ENCODE results near the gene NLE1. TPM values are rescaled to one million over a fixed set of nuclear protein-coding genes. Genes with fewer than 3 reads are reported as not detected.

The NLE1 gene
- total and polyA plus RNA-seq, 12 donors: 5.0 to 18.7 (median 11.8) TPM

DNA sequence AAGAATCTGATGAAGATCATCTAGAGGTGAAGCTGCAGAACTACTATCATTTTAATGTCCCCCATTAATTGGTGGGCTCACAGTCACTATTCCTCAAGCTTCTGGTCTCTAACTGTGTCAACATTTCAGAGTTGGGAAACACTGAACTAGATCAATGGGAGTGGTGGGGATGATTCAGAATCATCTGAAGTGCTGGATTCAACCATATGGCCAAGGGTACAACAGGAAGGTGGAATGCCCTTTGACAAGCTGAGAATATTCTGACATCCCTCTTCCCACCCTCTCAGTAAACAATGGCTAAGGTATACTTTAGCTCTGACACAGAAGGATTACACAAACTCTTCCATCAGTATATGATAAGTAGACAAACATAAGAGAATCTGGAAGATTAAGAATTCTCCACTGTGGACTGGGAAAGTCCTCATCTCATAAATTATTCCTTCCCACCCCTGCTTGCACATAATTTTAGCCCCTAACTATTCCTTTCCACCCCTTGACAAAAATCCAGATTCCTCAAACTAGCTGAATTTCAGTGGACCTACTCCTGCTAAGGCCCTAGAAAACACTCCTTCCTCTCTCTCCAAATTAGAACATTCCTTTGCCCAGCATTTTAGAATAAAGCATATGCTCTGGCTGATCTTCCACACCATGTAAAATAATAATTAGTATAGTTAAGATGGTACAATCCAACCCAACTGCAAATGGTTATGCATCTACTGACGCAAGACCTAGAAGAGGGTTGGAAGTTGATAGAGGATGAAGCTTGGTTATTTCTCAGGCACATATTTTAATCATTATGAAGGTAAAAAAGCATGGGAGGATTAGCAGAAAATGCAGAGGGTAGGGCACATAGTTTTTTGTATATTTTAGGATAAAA is 62.3 kb downstream of the NLE1 start:
- no peak for TF ChIP-seq POLR2A (IDR thresholded peaks at IDR 0.05)
- TF ChIP-seq, protein P1, sequence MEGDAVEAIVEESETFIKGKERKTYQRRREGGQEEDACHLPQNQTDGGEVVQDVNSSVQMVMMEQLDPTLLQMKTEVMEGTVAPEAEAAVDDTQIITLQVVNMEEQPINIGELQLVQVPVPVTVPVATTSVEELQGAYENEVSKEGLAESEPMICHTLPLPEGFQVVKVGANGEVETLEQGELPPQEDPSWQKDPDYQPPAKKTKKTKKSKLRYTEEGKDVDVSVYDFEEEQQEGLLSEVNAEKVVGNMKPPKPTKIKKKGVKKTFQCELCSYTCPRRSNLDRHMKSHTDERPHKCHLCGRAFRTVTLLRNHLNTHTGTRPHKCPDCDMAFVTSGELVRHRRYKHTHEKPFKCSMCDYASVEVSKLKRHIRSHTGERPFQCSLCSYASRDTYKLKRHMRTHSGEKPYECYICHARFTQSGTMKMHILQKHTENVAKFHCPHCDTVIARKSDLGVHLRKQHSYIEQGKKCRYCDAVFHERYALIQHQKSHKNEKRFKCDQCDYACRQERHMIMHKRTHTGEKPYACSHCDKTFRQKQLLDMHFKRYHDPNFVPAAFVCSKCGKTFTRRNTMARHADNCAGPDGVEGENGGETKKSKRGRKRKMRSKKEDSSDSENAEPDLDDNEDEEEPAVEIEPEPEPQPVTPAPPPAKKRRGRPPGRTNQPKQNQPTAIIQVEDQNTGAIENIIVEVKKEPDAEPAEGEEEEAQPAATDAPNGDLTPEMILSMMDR (IDR thresholded peaks at IDR 0.05): no peak
- Histone ChIP-seq H3K36me3 (replicated peaks in 1 of 2) (no peaks in the 10 kb centered on the region), H3K27me3 (no peaks in the 10 kb centered on the region), H3K4me3 (no peak overlapping the region), H3K27ac (no peak overlapping the region), H3K9me3 (replicated peaks in 1 of 3) (no peaks in the 10 kb centered on the region), H3K4me1 (replicated peaks in 1 of 2) (peaks cover 0 to 24% of the 10 kb centered on the region in 2 donors)
- WGBS, 4 donors: 98 to 100% (median 100%) methylated on average over 1 of the region's 1 CpG
- intact Hi-C loops (cut with DNase I): no loop called here
- DNase-seq: no peak

Small RNA genes within 50 kb of the gene (small RNA-seq; reads per million reads assigned to genes)
- 0 reads per million in 2 donors for gene RNU6-840P

Other genes starting within 250 kb of the NLE1 start
- 1 to 10 TPM; 2.1 to 6.5 (median 5.0) TPM for gene CCT6B, start 180.8 kb downstream of the NLE1 start, total RNA-seq
- 10 to 100 TPM in 1 of 3 donors, 1 to 10 TPM in 2; 2.5 to 14.3 (median 2.9) TPM for gene CCT6B, start 180.8 kb downstream of the NLE1 start, polyA plus RNA-seq
- gene ZNF830, start 180.8 kb downstream of the NLE1 start, total RNA-seq: 10 to 100 TPM in 6 of 9 donors, 1 to 10 TPM in 3; 5.9 to 16.9 (median 11.5) TPM
- gene ZNF830, start 180.8 kb downstream of the NLE1 start, polyA plus RNA-seq: 10 to 100 TPM in 1 of 3 donors, 1 to 10 TPM in 2; 6.1 to 13.4 (median 8.9) TPM
- 10 to 100 TPM; 15.4 to 38.4 (median 29.1) TPM for gene LIG3, start 161.8 kb downstream of the NLE1 start, total RNA-seq
- 10 to 100 TPM in 1 of 3 donors, 1 to 10 TPM in 2; 6.2 to 35.3 (median 7.9) TPM for gene LIG3, start 161.8 kb downstream of the NLE1 start, polyA plus RNA-seq
- 10 to 100 TPM in 8 of 9 donors, 1 to 10 TPM in 1; 5.3 to 24.4 (median 20.8) TPM for gene RFFL, start 78.6 kb downstream of the NLE1 start, total RNA-seq
- 10 to 100 TPM in 1 of 3 donors, 1 to 10 TPM in 2; 2.5 to 14.0 (median 3.2) TPM for gene RFFL, start 78.6 kb downstream of the NLE1 start, polyA plus RNA-seq
- gene RAD51D, start 22.4 kb downstream of the NLE1 start, total RNA-seq: 10 to 100 TPM in 4 of 9 donors, 1 to 10 TPM in 5; 3.3 to 14.3 (median 8.7) TPM
- 1 to 10 TPM; 3.5 to 5.3 (median 3.7) TPM for gene RAD51D, start 22.4 kb downstream of the NLE1 start, polyA plus RNA-seq
- gene FNDC8, start 20.7 kb downstream of the NLE1 start, total RNA-seq: not detected
- gene FNDC8, start 20.7 kb downstream of the NLE1 start, polyA plus RNA-seq: not detected
- gene UNC45B, start 5.5 kb upstream of the NLE1 start, total RNA-seq: under 1 TPM in 6 of 9 donors, not detected in 3; 0.10 to 0.27 (median 0.15) TPM
- under 1 TPM in 2 of 3 donors, not detected in 1; under 0.01 to 0.02 TPM for gene UNC45B, start 5.5 kb upstream of the NLE1 start, polyA plus RNA-seq
- gene SLC35G3, start 52.1 kb upstream of the NLE1 start, total RNA-seq: not detected
- gene SLC35G3, start 52.1 kb upstream of the NLE1 start, polyA plus RNA-seq: not detected
- gene SLFN5, start 100.8 kb upstream of the NLE1 start, total RNA-seq: 10 to 100 TPM in 8 of 9 donors, 1 to 10 TPM in 1; 3.2 to 57.8 (median 38.1) TPM
- 10 to 100 TPM in 1 of 3 donors, 1 to 10 TPM in 2; 4.3 to 16.5 (median 8.0) TPM for gene SLFN5, start 100.8 kb upstream of the NLE1 start, polyA plus RNA-seq
- gene SLFN11, start 231.3 kb upstream of the NLE1 start, total RNA-seq: 10 to 100 TPM in 8 of 9 donors, 1 to 10 TPM in 1; 6.4 to 37.3 (median 20.6) TPM
- gene SLFN11, start 231.3 kb upstream of the NLE1 start, polyA plus RNA-seq: 10 to 100 TPM in 2 of 3 donors, 1 to 10 TPM in 1; 8.0 to 10.9 (median 10.1) TPM

All from adrenal gland (tissue), 12 donors.